Astrocyte of the spinal cord (primary cell): Measurements from ENCODE around the gene FBXL19.

ENCODE experiments used
- DNase-seq: peaks from one replicate; pipeline ENCODE4 v3.0.0; 2011; ENCODE audit warnings: low read depth, low spot score
- H3K4me3 ChIP-seq: 2 replicates; pipeline ENCODE4 v1.5.1; 2011; ENCODE audit warnings: low read depth, mild to moderate bottlenecking, low read length, moderate library complexity
- CTCF ChIP-seq: IDR thresholded peaks from 2 replicates; pipeline ENCODE4 v1.5.1; 2012; ENCODE audit warnings: low read depth, mild to moderate bottlenecking, low read length, inconsistent platforms
- in situ Hi-C: cut with HindIII; loops from 2 replicates; pipeline ENCODE4 v1.10.0; 2017; ENCODE audit warnings: low sequenced_read_pairs

The FBXL19 gene

GRCh38 chr16:30956601-30957455 is 33.5 kb downstream of the FBXL19 start:
- TF ChIP-seq CTCF: peak; percentile 44
- in situ Hi-C loops: no loop called here
- H3K4me3 ChIP-seq: peak overlapping the region; percentile 88
- DNase-seq: peak; percentile 86

GRCh38 chr16:30957456-30958174 is 34.2 kb downstream of the FBXL19 start, which contains the start of gene SETD1A:
TSS of gene SETD1A (plus strand) at chr16:30957754. CDS start at chr16:30958732, 978 bp downstream.
- in situ Hi-C loops: no loop called here
- TF ChIP-seq CTCF: no peak
- H3K4me3 ChIP-seq: peak within 1 kb of the TSS; percentile 88
- peak; percentile 97 for DNase-seq

GRCh38 chr16:30958175-30959079 is 35.1 kb downstream of the FBXL19 start:
- TF ChIP-seq CTCF: no peak
- peak overlapping the region; percentile 88 for H3K4me3 ChIP-seq
- in situ Hi-C loops: no loop called here
- DNase-seq: peak; percentile 40

GRCh38 chr16:30961384-30961783 is 38.0 kb downstream of the FBXL19 start:
- no peak for DNase-seq
- no peak overlapping the region for H3K4me3 ChIP-seq
- in situ Hi-C loops: no loop called here
- no peak for TF ChIP-seq CTCF

GRCh38 chr16:30963925-30964511 is 40.6 kb downstream of the FBXL19 start:
- TF ChIP-seq CTCF: no peak
- in situ Hi-C loops: no loop called here
- DNase-seq: no peak
- H3K4me3 ChIP-seq: no peak overlapping the region
